Superior temporal gyrus (tissue), 1 donor: Measurements from ENCODE around the gene RCC1.
"Not testable (repeated sequence)": the region's sequence is repeated elsewhere in the genome, so short reads cannot be mapped to it uniquely, and the experiment has no call there.

ENCODE experiments used
- DNase-seq: peaks from one replicate; pipeline ENCODE4 v3.0.0-alpha.2; 2016; ENCODE audit errors: extremely low spot score

RCC1 gene

DNA sequence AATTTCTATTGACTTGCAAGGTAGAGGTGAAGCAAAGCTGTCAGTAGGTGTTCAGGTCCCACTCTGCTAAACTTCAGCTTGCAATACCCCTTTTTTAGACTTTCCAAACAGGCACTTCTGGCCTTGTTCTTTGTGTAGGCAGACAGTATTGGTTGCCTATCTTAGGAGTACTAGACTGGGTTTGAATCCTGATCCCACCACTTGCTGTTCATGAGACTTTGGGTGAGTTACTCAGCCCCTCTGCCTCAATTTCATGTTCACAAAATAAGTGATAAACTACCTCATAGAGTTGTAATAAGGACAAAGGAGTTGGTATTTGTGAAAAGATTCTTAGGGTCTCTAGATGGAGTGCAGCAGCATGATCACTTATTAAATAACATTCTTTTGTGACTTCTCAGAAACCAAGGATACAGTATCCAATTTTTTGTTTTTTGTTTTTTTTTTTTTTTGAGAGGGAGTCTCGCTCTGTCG, 5.2 kb downstream of the RCC1 start:
- no peak for DNase-seq

DNA sequence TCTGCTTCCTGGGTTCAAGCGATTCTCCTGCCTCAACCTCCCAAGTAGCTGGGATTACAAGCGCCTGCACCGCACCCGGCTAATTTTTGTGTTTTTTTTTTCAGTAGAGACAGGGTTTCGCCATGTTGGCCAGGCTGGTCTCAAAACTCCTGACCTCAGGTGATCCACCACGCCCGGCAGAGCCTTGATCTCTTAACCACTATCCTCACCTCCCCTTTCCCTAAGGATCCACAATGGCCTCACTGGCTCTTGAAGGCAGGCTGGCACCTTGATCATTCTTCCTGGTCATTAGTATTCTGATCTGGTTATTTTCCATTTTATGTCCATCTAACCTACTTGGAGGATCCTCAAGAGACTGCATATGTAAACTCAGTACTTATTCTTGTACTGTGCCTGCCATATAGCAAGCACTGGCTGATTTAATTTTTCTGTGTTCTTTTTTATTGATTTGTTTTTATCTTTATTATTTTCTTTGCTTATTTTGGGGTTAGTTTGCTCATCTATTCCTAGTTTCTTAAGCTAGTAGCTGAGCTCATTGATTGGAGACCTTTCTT, 6.3 kb downstream of the RCC1 start:
- no peak for DNase-seq

- not testable (repeated sequence) for DNase-seq
These were observed 8.6 kb downstream of the RCC1 start for GRCh38 chr1:28514445-28514933.

DNA sequence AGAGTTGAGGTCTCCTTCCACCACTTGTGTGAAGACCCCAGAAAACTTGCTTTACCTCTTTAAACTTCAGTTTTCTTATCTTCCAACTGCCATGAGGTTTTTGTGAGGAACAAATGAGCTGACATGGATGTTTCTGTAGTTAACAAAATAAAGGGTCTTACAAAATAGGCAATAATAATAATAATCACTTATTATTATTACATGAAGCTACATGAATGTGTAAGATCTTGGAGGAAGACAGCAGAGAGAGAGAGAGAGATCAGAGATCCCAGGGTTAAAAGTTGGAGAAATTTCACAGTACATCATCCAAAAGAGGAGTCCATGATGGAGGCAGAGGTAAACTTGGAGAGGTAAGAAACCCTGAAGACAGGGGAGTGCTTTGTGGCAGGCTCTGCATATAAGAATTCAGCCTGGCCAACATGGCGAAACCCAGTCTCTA, 10.7 kb downstream of the RCC1 start:
- no peak for DNase-seq

GRCh38 chr1:28517649-28517999, 11.8 kb downstream of the RCC1 start:
- DNase-seq: peak; percentile 27

- peak; percentile 88 for DNase-seq
These were observed 12.3 kb downstream of the RCC1 start for GRCh38 chr1:28518000-28518744.

DNA sequence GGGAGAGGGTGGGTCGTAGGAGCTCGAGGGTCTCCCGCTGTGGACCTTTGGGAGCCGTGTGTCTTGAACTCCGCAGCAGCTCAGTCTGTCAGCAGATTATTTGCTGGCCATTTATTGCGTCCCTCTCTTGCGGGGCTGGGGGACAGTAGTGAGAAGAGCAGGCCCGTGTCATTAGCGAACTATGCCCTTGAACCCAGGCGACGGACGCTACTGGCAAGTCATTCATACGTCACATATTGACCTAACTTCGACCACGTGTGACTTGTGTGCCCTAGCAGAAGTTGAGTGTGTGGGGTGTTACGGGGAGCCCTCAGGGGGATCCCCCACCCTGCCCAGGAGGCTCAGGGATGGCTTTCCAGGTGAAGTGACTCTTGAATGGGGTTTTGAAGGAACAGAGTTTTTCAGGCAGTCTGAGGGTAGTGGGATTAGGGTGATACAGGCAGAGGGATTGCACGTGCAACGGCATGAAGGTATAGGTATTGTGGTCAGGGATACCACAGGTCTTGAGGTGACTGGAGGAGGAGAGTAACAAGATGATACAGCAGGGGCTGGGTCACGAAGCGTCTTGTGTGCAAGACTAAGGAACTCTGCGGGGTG, 13.0 kb downstream of the RCC1 start:
- DNase-seq: no peak

GRCh38 chr1:28519946-28520725, 14.3 kb downstream of the RCC1 start:
- no peak for DNase-seq

DNA sequence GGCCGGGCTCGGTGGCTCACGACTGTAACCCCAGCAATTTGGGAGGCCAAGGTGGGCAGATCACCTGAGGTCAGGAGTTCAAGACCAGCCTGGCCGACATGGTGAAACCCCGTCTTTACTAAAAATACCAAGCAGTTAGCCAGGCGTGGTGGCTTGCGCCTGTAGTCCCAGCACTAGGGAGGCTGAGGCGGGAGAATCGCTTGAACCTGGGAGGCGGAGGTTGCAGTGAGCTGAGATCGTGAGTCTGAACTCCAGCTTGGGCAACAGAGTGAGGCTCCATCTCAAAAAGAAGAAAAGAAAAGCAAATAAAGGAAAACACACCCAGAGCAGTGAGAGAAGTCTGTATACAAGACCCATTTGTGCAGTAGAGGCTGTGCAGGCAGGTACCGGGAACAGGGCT, 15.0 kb downstream of the RCC1 start:
- DNase-seq: not testable (repeated sequence)

DNA sequence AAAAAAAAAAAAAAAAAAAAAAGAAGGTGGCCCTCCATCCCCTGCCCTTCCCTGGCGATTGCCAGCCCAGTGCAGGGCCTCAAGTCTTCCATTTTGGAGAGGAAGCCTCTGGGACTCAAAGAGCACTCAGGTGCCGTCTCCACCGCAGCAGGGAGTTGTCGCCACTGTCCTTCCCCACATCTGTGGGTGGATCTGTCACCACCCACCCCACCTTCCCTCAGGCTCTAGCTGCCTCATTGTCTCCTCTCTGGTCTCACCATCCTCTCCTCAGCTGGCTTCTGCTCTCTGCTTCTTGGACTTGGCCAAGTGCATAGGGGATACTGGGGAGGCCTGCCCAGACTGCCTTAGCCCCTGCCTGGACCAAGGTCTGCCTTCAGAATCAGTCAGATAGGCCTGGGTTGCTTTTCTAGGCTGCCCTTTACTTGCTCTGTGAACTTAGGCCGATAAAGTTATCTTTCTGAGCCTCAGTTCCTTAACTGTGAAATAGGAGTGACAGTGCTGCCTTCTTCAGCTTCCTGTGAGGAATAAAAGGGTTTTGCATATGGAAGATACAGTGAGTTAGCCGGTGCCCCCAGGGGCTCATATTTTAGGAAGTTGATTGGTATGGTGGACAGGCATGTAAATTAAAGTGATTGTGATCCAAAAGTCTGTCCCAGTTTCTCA, 15.8 kb downstream of the RCC1 start:
- no peak for DNase-seq

GRCh38 chr1:28522537-28522936, 16.7 kb downstream of the RCC1 start:
- not testable (repeated sequence) for DNase-seq

GRCh38 chr1:28525002-28525642, 19.3 kb downstream of the RCC1 start:
- DNase-seq: not testable (repeated sequence)

- no peak for DNase-seq
These were observed 21.0 kb downstream of the RCC1 start for GRCh38 chr1:28526886-28527285.

- DNase-seq: no peak
These were observed 24.6 kb downstream of the RCC1 start for GRCh38 chr1:28530456-28530855.

- DNase-seq: no peak
These were observed 28.8 kb downstream of the RCC1 start for GRCh38 chr1:28534671-28535070.

DNA sequence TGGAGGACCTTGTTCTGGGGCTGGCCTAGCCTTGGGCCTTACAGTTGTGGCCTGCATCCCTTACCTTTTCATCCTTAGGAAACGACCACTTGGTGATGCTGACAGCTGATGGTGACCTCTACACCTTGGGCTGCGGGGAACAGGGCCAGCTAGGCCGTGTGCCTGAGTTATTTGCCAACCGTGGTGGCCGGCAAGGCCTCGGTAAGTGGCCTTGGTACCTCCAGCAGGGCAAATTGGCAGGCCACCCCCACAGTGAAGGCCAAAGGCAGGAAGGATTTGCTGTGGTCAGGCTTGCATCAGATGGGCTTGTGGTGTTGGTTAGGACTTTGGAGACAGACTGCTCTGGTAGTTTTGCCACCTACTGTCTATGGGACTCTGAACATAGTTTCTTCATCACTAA, 29.3 kb downstream of the RCC1 start:
- DNase-seq: no peak

- peak; percentile 42 for DNase-seq
These were observed 31.8 kb downstream of the RCC1 start for GRCh38 chr1:28537457-28538199.

GRCh38 chr1:28538286-28538685, 32.4 kb downstream of the RCC1 start:
- DNase-seq: no peak

- no peak for DNase-seq
These were observed 34.8 kb downstream of the RCC1 start for GRCh38 chr1:28540651-28541050.

DNA sequence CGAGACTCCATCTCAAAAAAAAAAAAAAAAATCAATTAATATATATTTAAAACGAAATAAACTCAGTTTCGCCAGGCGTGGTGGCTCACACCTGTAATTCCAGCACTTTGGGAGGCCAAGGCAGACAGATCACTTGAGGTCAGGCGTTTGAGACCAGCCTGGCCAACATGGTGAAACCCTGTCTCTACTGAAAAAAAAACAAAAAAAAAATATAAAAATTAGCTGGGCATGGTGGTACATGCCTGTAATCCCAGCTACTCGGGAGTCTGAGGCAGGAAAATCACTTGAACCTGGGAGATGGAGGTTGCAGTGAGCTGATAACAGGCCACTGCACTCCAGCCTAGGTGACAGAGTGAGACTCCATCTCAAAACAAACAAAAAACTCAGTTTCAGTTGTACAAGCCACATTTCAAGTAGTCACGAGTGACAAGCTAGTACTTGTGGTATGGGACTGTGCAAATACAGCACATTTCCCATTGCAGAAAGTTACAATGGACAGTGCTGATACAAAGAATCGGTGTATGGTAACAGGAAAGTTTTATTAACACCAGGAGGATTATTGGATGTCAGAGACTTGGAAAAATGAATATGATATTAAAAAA, 35.7 kb downstream of the RCC1 start:
- not testable (repeated sequence) for DNase-seq
